ENCODE data around the gene GLIS1. TPM values are rescaled to one million over a fixed set of nuclear protein-coding genes. Genes with fewer than 3 reads are reported as not detected.

The GLIS1 gene
- polyA plus RNA-seq, 3 donors: not detected

- no peak overlapping the region for H3K27ac ChIP-seq (ENCODE audit: low read depth in 1 of 2, low read length in 2 of 2)
- no peak for DNase-seq
- H3K4me3 ChIP-seq (replicated peaks in 1 of 3; ENCODE audit: low read depth in 2 of 3, low read length in 3 of 3): no peak overlapping the region
- peaks cover 0 to 3% of the 10 kb centered on the region in 2 donors for H3K27me3 ChIP-seq (ENCODE audit: control insufficient read depth in 2 of 2, insufficient read depth in 2 of 2, low read length in 2 of 2)
- H3K36me3 ChIP-seq (replicated peaks in 1 of 2; ENCODE audit: control insufficient read depth in 1 of 2, insufficient read depth in 2 of 2, low read length in 2 of 2): no peaks in the 10 kb centered on the region
- no peaks in the 10 kb centered on the region for H4K20me1 ChIP-seq (ENCODE audit: insufficient read depth, low read length)
- Mint-ChIP-seq H3K9me3 (peaks cover 0 to 3% (median 0%) of the 10 kb centered on the region in 7 donors), H3K4me3 (no peak overlapping the region), H3K4me1 (no peaks in the 10 kb centered on the region), H3K36me3 (no peaks in the 10 kb centered on the region), H3K27ac (no peak overlapping the region), H3K27me3 (ENCODE audit: low read depth in 3 of 3) (peaks cover 0 to 7% (median 1%) of the 10 kb centered on the region in 3 donors)
- no peak for TF ChIP-seq CTCF (IDR thresholded peaks at IDR 0.05)
- WGBS (ENCODE audit: insufficient coverage): no CpG with 5 or more reads among the region's 2 CpGs
- no peak overlapping the region for H3K9ac ChIP-seq (ENCODE audit: insufficient read depth, low read length, poor library complexity, severe bottlenecking)
- no peak overlapping the region for H2AFZ ChIP-seq (ENCODE audit: insufficient read depth, low read depth, low read length, poor library complexity, severe bottlenecking)
- H3K4me2 ChIP-seq (replicated peaks; ENCODE audit: extremely low read depth, low read length, poor library complexity, severe bottlenecking): no peak overlapping the region
- H3K9me3 ChIP-seq (replicated peaks in 1 of 2; ENCODE audit: control insufficient read depth in 1 of 2, insufficient read depth in 1 of 2, low read length in 2 of 2): no peaks in the 10 kb centered on the region
- no peaks in the 10 kb centered on the region for H3K4me1 ChIP-seq (ENCODE audit: control insufficient read depth in 1 of 2, insufficient read depth in 2 of 2, low read length in 2 of 2)
- intact Hi-C loops (cut with micrococcal nuclease): no loop called here
- no peaks in the 10 kb centered on the region for H3K79me2 ChIP-seq (ENCODE audit: insufficient read depth, low read length)
These were observed 170.4 kb downstream of the GLIS1 start for GRCh38 chr1:53568540-53568939.

GRCh38 chr1:53567851-53568250, 171.1 kb downstream of the GLIS1 start:
- Histone ChIP-seq H3K79me2 (ENCODE audit: insufficient read depth, low read length) (no peaks in the 10 kb centered on the region), H3K27ac (ENCODE audit: low read depth in 1 of 2, low read length in 2 of 2) (no peak overlapping the region), H3K4me2 (replicated peaks; ENCODE audit: extremely low read depth, low read length, poor library complexity, severe bottlenecking) (no peak overlapping the region), H3K4me3 (replicated peaks in 1 of 3; ENCODE audit: low read depth in 2 of 3, low read length in 3 of 3) (no peak overlapping the region), H3K27me3 (ENCODE audit: control insufficient read depth in 2 of 2, insufficient read depth in 2 of 2, low read length in 2 of 2) (peaks cover 0 to 3% of the 10 kb centered on the region in 2 donors), H3K36me3 (replicated peaks in 1 of 2; ENCODE audit: control insufficient read depth in 1 of 2, insufficient read depth in 2 of 2, low read length in 2 of 2) (no peaks in the 10 kb centered on the region), H4K20me1 (ENCODE audit: insufficient read depth, low read length) (no peaks in the 10 kb centered on the region), H2AFZ (ENCODE audit: insufficient read depth, low read depth, low read length, poor library complexity, severe bottlenecking) (no peak overlapping the region), H3K4me1 (ENCODE audit: control insufficient read depth in 1 of 2, insufficient read depth in 2 of 2, low read length in 2 of 2) (no peaks in the 10 kb centered on the region), H3K9me3 (replicated peaks in 1 of 2; ENCODE audit: control insufficient read depth in 1 of 2, insufficient read depth in 1 of 2, low read length in 2 of 2) (no peaks in the 10 kb centered on the region), H3K9ac (ENCODE audit: insufficient read depth, low read length, poor library complexity, severe bottlenecking) (no peak overlapping the region)
- no peak for TF ChIP-seq CTCF (IDR thresholded peaks at IDR 0.05)
- intact Hi-C loops (cut with micrococcal nuclease): no loop called here
- H3K36me3 Mint-ChIP-seq: no peaks in the 10 kb centered on the region
- 100% methylated on average over 1 of the region's 3 CpGs for WGBS (ENCODE audit: insufficient coverage)
- peaks cover 0 to 7% (median 3%) of the 10 kb centered on the region in 3 donors for H3K27me3 Mint-ChIP-seq (ENCODE audit: low read depth in 3 of 3)
- H3K4me3 Mint-ChIP-seq: no peak overlapping the region
- peaks cover 0 to 3% (median 0%) of the 10 kb centered on the region in 7 donors for H3K9me3 Mint-ChIP-seq
- H3K4me1 Mint-ChIP-seq: no peaks in the 10 kb centered on the region
- no peak overlapping the region for H3K27ac Mint-ChIP-seq
- no peak for DNase-seq
